CD14-positive monocyte (primary cell): ENCODE data around the gene SBF2. TPM values are rescaled to one million over a fixed set of nuclear protein-coding genes. Genes with fewer than 3 reads are reported as not detected.

ENCODE experiments used
- DNase-seq, 3 donors: peaks; one replicate each; pipeline ENCODE4 v3.0.0-alpha.2; 2011 to 2022
- H2AFZ ChIP-seq: 2 replicates; pipeline ENCODE4 v1.6.0; 2012; ENCODE audit warnings: mild to moderate bottlenecking, low read depth, low read length, inconsistent platforms; ENCODE audit not compliant: insufficient read depth, poor library complexity, severe bottlenecking
- H3K27ac ChIP-seq, 2 donors: 1 replicate in 1 of 2; 2 replicates in 1 of 2; pipeline ENCODE4 v1.5.1; 2012 to 2013; ENCODE audit warnings: low read length in 2 of 2, control low read depth in 1 of 2, inconsistent platforms in 1 of 2, low read depth in 1 of 2, mild to moderate bottlenecking in 1 of 2
- H3K27me3 ChIP-seq, 2 donors: one replicate each; pipeline versions ENCODE4 v1.6.0 to v1.6.1; 2011 to 2013; ENCODE audit warnings: low read length in 2 of 2; ENCODE audit not compliant: control insufficient read depth in 2 of 2, insufficient read depth in 2 of 2
- H3K36me3 ChIP-seq, 2 donors: replicated peaks in 1 of 2; 1 replicate in 1 of 2; 2 replicates in 1 of 2; pipeline versions ENCODE4 v1.5.1 to v1.6.1; 2012 to 2013; ENCODE audit warnings: low read length in 2 of 2, control low read depth in 1 of 2, inconsistent platforms in 1 of 2, mild to moderate bottlenecking in 1 of 2; ENCODE audit not compliant: insufficient read depth in 2 of 2, control insufficient read depth in 1 of 2
- H3K4me1 ChIP-seq, 2 donors: 1 replicate in 1 of 2; 2 replicates in 1 of 2; pipeline versions ENCODE4 v1.5.1 to v1.6.1; 2012 to 2013; ENCODE audit warnings: low read length in 2 of 2, control low read depth in 1 of 2, inconsistent platforms in 1 of 2, mild to moderate bottlenecking in 1 of 2, moderate library complexity in 1 of 2; ENCODE audit not compliant: insufficient read depth in 2 of 2, control insufficient read depth in 1 of 2
- H3K4me2 ChIP-seq: replicated peaks from 2 replicates; pipeline ENCODE3; 2012; ENCODE audit warnings: low read length, moderate library complexity, mild to moderate bottlenecking; ENCODE audit not compliant: poor library complexity, severe bottlenecking; ENCODE audit errors: extremely low read depth
- H3K4me3 ChIP-seq, 3 experiments: fragments of 200-600 bp in 1 of 3; sonication (generic) in 1 of 3; replicated peaks in 1 of 3; 1 replicate in 2 of 3; 2 replicates in 1 of 3; pipeline ENCODE4 v1.5.1; 2011 to 2013; ENCODE audit warnings: low read length in 3 of 3, mild to moderate bottlenecking in 3 of 3, control low read depth in 2 of 3, low read depth in 2 of 3, inconsistent platforms in 1 of 3, moderate library complexity in 1 of 3
- H3K79me2 ChIP-seq: 2 replicates; pipeline ENCODE4 v1.6.0; 2012; ENCODE audit warnings: mild to moderate bottlenecking, control low read depth, inconsistent platforms, low read length, moderate library complexity; ENCODE audit not compliant: insufficient read depth
- H3K9ac ChIP-seq: 2 replicates; pipeline ENCODE4 v1.6.0; 2017; ENCODE audit warnings: low read length, mild to moderate bottlenecking; ENCODE audit not compliant: insufficient read depth, poor library complexity, severe bottlenecking
- H3K9me3 ChIP-seq, 2 donors: replicated peaks in 1 of 2; 1 replicate in 1 of 2; 2 replicates in 1 of 2; pipeline versions ENCODE4 v1.5.1 to v1.6.1; 2012 to 2013; ENCODE audit warnings: low read length in 2 of 2, control low read depth in 1 of 2; ENCODE audit not compliant: control insufficient read depth in 1 of 2, insufficient read depth in 1 of 2
- H4K20me1 ChIP-seq: 2 replicates; pipeline ENCODE4 v1.6.0; 2012; ENCODE audit warnings: mild to moderate bottlenecking, low read length, control low read depth, moderate library complexity; ENCODE audit not compliant: insufficient read depth
- H3K27ac Mint-ChIP-seq, 7 donors: one replicate each; pipeline ENCODE4 v1.8.0; 2020; ENCODE audit warnings: mild to moderate bottlenecking in 7 of 7, mixed read lengths in 7 of 7, moderate library complexity in 6 of 7, inconsistent platforms in 2 of 7
- H3K27me3 Mint-ChIP-seq, 3 donors: one replicate each; pipeline ENCODE4 v1.8.0; 2021 to 2022; ENCODE audit warnings: low read depth in 3 of 3, mild to moderate bottlenecking in 3 of 3, mixed read lengths in 3 of 3, moderate library complexity in 3 of 3, inconsistent platforms in 1 of 3
- H3K36me3 Mint-ChIP-seq, 2 donors: one replicate each; pipeline ENCODE4 v1.8.0; 2020; ENCODE audit warnings: mixed read lengths in 2 of 2, inconsistent platforms in 1 of 2, mild to moderate bottlenecking in 1 of 2
- H3K4me1 Mint-ChIP-seq: one replicate; pipeline ENCODE4 v1.8.0; 2020; ENCODE audit warnings: mild to moderate bottlenecking, mixed read lengths
- H3K4me3 Mint-ChIP-seq, 2 donors: one replicate each; pipeline ENCODE4 v1.8.0; 2020; ENCODE audit warnings: mild to moderate bottlenecking in 2 of 2, mixed read lengths in 2 of 2, moderate library complexity in 1 of 2
- H3K9me3 Mint-ChIP-seq, 7 donors: one replicate each; pipeline ENCODE4 v1.8.0; 2020 to 2022; ENCODE audit warnings: mixed read lengths in 7 of 7, mild to moderate bottlenecking in 6 of 7, moderate library complexity in 6 of 7, inconsistent platforms in 2 of 7
- CTCF ChIP-seq: fragments of 200-600 bp; IDR thresholded peaks from one replicate; pipeline ENCODE4 v1.8.0; 2022; ENCODE audit warnings: antibody characterized with exemption, mild to moderate bottlenecking
- WGBS: methylation state at CpG from one replicate; pipeline ENCODE4 v1.1.5; 2013; ENCODE audit warnings: missing lambda C conversion rate; ENCODE audit not compliant: insufficient coverage; 5-methylcytosine and 5-hydroxymethylcytosine counted together
- intact Hi-C, 2 donors: fragments of 100-400 bp; cut with micrococcal nuclease; formaldehyde crosslinking; loops; one replicate each; pipeline versions ENCODE4 v1.15.0 to v1.15.1; 2023
- polyA plus RNA-seq, 3 donors: library from polyadenylated mRNA; depleted of rRNA in 1 of 3; unstranded in 2 of 3; stranded (reverse) in 1 of 3; fragments of 300-500 nt in 2 of 3; fragments of >200 nt in 1 of 3; fragmentation: Illumina TruSeq in 2 of 3; gene quantifications; 1 replicate in 2 of 3; 2 replicates in 1 of 3; pipeline ENCODE4 v1.2.3, GENCODE V29; 2012 to 2021

SBF2 gene
- polyA plus RNA-seq, 3 donors = 8.9 to 30.7 (median 16.4) TPM

- Histone ChIP-seq H3K4me1 (no peaks in the 10 kb centered on the region), H3K4me3 (no peak overlapping the region), H3K79me2 (no peaks in the 10 kb centered on the region), H3K9me3 (no peaks in the 10 kb centered on the region), H3K4me2 (no peak overlapping the region), H3K27ac (no peak overlapping the region), H3K36me3 (peaks cover 63 to 94% of the 10 kb centered on the region in 2 donors), H3K9ac (no peak overlapping the region), H2AFZ (no peak overlapping the region), H3K27me3 (no peaks in the 10 kb centered on the region), H4K20me1 (no peaks in the 10 kb centered on the region)
- Mint-ChIP-seq H3K4me3 (no peak overlapping the region), H3K9me3 (peaks cover 0 to 2% (median 0%) of the 10 kb centered on the region in 7 donors), H3K36me3 (peaks cover 79 to 87% of the 10 kb centered on the region in 2 donors), H3K27me3 (no peaks in the 10 kb centered on the region), H3K27ac (no peak overlapping the region), H3K4me1 (no peaks in the 10 kb centered on the region)
- WGBS = 100% methylated on average over 1 of the region's 4 CpGs
- no peak for TF ChIP-seq CTCF
- no peak for DNase-seq
- intact Hi-C loops = no loop called here
These were observed 513.1 kb downstream of the SBF2 start for GRCh38 chr11:9780929-9781328.

- Histone ChIP-seq H3K79me2 (no peaks in the 10 kb centered on the region), H3K9me3 (no peaks in the 10 kb centered on the region), H4K20me1 (no peaks in the 10 kb centered on the region), H2AFZ (no peak overlapping the region), H3K4me2 (no peak overlapping the region), H3K4me3 (no peak overlapping the region), H3K9ac (no peak overlapping the region), H3K27ac (no peak overlapping the region), H3K4me1 (no peaks in the 10 kb centered on the region), H3K36me3 (peaks cover 41 to 85% of the 10 kb centered on the region in 2 donors), H3K27me3 (no peaks in the 10 kb centered on the region)
- Mint-ChIP-seq H3K27me3 (no peaks in the 10 kb centered on the region), H3K36me3 (peaks cover 66 to 67% of the 10 kb centered on the region in 2 donors), H3K9me3 (no peaks in the 10 kb centered on the region), H3K27ac (no peak overlapping the region), H3K4me3 (no peak overlapping the region), H3K4me1 (no peaks in the 10 kb centered on the region)
- intact Hi-C loops = no loop called here
- WGBS = 100% methylated on average over 1 of the region's 5 CpGs
- TF ChIP-seq CTCF = no peak
- DNase-seq = no peak
These were observed 516.5 kb downstream of the SBF2 start for GRCh38 chr11:9777525-9777924.
